ENCODE results near the gene HSP90AB1. TPM values are rescaled to one million over a fixed set of nuclear protein-coding genes. Genes with fewer than 3 reads are reported as not detected.

HSP90AB1 gene
- total and polyA plus RNA-seq, 9 of the 15 experiments (the other 6 are each of a cell fraction or from before 2014, with no cell fraction given) = 1,780 to 3,358 (median 2,262) TPM

GRCh38 chr6:44285552-44286284, 38.8 kb downstream of the HSP90AB1 start (continued):
- TF ChIP-seq MGA (IDR thresholded peaks at IDR 0.05) (no peak), CHD4 (IDR thresholded peaks at IDR 0.05; ENCODE audit: insufficient read depth, insufficient replicate concordance, low read depth, low read length, poor library complexity, severe bottlenecking) (no peak)

Measured in K562 (cell line).